Stomach smooth muscle (tissue), 2 donors: ENCODE measurements around the gene TBL2.
"Not testable (repeated sequence)": the region's sequence is repeated elsewhere in the genome, so short reads cannot be mapped to it uniquely, and the experiment has no call there.

Experiments used
- H3K27ac ChIP-seq: one replicate; pipeline ENCODE4 v1.7.0; 2013; ENCODE audit warnings: mild to moderate bottlenecking, low read length, inconsistent platforms
- H3K27me3 ChIP-seq, 2 donors: one replicate each; pipeline ENCODE4 v1.7.0; 2013; ENCODE audit warnings: low read length in 2 of 2; ENCODE audit not compliant: insufficient read depth in 2 of 2, control insufficient read depth in 1 of 2
- H3K36me3 ChIP-seq, 2 donors: one replicate each; pipeline ENCODE4 v1.7.0; 2013; ENCODE audit warnings: low read length in 2 of 2; ENCODE audit not compliant: control insufficient read depth in 2 of 2, insufficient read depth in 2 of 2
- H3K4me1 ChIP-seq: one replicate; pipeline ENCODE4 v1.7.0; 2013; ENCODE audit warnings: low read length; ENCODE audit not compliant: control insufficient read depth, insufficient read depth
- H3K4me3 ChIP-seq, 2 donors: one replicate each; pipeline ENCODE4 v1.7.0; 2013; ENCODE audit warnings: low read length in 2 of 2
- H3K9ac ChIP-seq, 2 donors: one replicate each; pipeline ENCODE4 v1.7.0; 2013; ENCODE audit warnings: low read length in 2 of 2, mild to moderate bottlenecking in 1 of 2
- H3K9me3 ChIP-seq, 2 donors: one replicate each; pipeline ENCODE4 v1.7.0; 2013; ENCODE audit warnings: low read length in 2 of 2; ENCODE audit not compliant: control insufficient read depth in 2 of 2
- donor health status: healthy.
- donor health status: Pancreatic carcinoma.

Gene TBL2

DNA sequence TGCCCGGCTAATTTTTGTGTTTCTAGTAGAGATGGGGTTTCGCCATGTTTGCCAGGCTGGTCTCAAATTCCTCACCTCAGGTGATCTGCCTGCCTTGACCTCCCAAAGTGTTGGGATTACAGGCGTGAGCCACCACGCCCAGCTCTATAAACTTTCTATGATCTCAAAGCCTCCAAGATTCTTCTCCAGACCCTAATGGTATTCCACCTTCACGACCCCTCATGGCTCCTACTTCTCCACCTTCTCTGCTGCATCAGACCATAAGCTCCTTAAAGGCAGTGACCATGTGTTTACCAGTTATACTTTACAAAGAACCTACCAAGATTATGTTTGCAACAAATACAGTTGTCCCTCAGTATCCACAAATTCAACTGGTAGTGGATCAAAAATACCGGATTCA, 46.2 kb downstream of the TBL2 start:
- H3K4me1 ChIP-seq = no peaks in the 10 kb centered on the region

DNA sequence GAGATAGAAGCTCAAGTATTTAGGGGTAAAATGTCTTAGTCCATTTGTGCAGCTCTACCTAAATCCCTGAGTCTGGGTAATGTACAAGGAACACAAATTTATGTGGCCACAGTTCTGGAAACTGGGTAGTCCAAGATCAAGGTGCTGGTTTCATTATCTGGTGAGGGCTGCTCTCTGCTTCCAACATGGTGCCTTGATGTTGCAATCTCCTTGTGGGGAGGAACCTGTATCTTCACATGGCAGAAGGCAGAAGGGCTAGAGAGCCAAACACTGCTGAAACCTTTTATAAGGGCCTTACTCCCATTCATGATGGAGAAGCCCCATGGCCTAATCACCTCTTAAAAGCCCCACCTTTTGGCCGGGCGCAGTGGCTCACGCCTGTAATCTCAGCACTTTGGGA, 47.6 kb downstream of the TBL2 start:
- H3K9ac ChIP-seq = no peak overlapping the region

More for the DNA sequence above, 46.2 kb downstream of the TBL2 start:
- H3K27ac ChIP-seq = no peak overlapping the region
- H3K27me3 ChIP-seq = no peaks in the 10 kb centered on the region
- no peaks in the 10 kb centered on the region for H3K9me3 ChIP-seq
- no peak overlapping the region for H3K9ac ChIP-seq
- no peak overlapping the region for H3K4me3 ChIP-seq
- H3K36me3 ChIP-seq = peaks cover 17 to 18% of the 10 kb centered on the region in 2 donors

DNA sequence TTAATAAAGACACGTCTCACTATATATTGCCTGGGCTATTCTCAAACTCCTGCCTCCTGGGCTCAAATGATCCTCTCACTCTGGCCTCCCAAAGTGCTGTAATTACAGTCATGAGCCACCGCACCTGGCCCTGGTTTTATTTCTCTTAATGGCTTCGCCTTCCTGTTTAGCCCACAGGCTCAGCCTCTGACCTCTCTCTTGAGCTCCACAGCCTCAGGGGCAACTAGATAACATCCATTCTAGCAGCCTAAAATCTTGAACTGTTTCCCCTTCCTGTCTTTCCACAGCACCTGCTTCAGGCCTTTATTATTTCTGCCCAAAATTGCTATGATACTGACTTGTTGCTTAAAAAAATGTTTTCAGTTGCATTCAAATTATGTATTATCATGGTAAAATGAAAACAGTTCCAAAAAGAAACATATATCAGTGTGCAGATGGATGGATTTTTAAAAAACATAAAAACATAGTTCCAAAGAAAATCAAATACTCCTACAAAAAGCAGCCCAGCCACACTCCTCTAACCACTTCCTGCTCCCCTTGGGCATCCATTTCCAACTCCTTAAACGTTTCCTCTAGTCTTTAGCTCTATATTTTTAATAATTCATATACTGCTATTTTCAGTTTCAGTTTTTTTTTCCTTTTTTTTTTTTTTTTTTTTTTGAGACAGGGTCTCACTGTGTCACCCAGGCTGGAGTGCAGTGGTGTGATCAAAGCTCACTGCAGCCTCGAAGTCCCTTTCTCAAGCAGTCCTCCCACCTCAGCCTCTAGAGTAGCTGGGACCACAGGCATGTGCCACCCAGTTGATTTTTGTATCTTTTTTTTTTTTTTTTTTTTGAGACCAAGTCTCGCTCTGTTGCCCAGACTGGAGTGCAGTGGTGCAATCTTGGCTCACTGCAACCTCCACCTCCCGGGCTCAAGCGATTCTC, 51.2 kb downstream of the TBL2 start:
- no peaks in the 10 kb centered on the region for H3K36me3 ChIP-seq
- H3K9ac ChIP-seq = no peak overlapping the region
- H3K4me3 ChIP-seq = no peak overlapping the region
- H3K27ac ChIP-seq = no peak overlapping the region
- no peaks in the 10 kb centered on the region for H3K27me3 ChIP-seq
- H3K4me1 ChIP-seq = peaks cover 8% of the 10 kb centered on the region
- no peaks in the 10 kb centered on the region for H3K9me3 ChIP-seq

More for the DNA sequence above, 47.6 kb downstream of the TBL2 start:
- Histone ChIP-seq H3K36me3 (peaks cover 8% of the 10 kb centered on the region in 2 donors), H3K4me1 (no peaks in the 10 kb centered on the region), H3K4me3 (no peak overlapping the region), H3K9me3 (no peaks in the 10 kb centered on the region), H3K27me3 (no peaks in the 10 kb centered on the region), H3K27ac (no peak overlapping the region)

DNA sequence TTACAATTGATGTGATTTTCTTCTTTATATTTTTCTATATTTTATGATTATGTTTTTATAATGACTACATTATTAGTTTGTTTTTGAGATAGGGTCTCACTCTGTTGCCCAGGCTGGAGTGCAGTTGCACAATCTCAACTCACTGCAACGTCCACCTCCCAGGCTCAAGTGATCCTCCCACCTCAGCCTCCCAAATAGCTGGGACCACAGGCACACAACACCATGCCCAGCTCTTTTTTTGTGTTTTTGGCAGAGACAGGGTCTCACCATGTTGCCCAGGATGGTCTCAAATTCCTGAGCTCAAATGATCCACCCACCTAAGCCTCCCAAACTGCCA, 52.3 kb downstream of the TBL2 start:
- not testable (repeated sequence) for H3K27ac ChIP-seq, H3K4me1 ChIP-seq, H3K27me3 ChIP-seq, H3K9ac ChIP-seq, H3K9me3 ChIP-seq, H3K4me3 ChIP-seq, H3K36me3 ChIP-seq

DNA sequence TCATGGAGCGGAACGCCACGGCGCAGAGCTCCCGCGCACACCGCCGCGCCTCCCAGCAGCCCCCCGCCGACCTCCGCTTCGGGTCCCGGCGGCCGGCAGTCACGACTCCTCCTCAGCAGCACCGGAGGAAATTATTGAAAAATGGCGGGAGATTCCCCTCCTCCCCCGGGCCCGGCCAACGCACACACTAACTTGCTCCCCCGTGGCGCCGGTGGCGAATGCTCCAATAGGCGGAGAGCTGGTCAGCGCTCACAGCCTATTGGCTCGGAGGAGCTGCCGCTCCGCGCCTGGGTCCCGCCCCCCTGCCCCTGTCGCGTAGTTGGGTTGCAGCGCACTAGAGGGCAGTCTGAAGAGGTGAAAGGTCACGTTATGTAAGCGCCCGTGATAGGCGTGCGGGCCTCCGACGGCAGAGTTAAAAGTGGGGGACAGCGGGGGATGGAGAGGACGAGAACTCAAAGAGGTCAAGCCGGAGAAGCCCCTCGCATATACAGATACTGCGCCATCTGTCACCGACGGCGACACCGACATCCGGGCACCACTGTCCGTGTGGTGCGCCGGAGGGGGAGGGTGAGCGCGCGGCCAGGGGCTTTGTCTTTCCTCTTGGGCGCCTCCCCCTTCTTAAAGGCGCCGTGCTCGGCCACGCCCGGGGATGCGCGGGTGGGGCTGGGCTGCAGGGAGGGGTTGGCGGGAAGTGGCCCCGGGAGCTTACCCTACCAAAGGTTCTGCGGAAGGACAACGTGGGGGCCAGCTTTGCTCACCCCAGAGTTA, 56.1 kb downstream of the TBL2 start, which contains the start of gene BAZ1B:
BAZ1B (minus strand) TSS at position 189 of the 768 bp plus-strand sequence. CDS start 360 bp downstream, outside the sequence.
- Histone ChIP-seq H3K9me3 (no peaks in the 10 kb centered on the region), H3K36me3 (no peaks in the 10 kb centered on the region), H3K27me3 (no peaks in the 10 kb centered on the region), H3K4me1 (peaks cover 18% of the 10 kb centered on the region), H3K9ac (peak within 1 kb of the TSS; percentile 71 to 91), H3K4me3 (peak within 1 kb of the TSS; percentile 75 to 83), H3K27ac (peak within 1 kb of the TSS; percentile 81)

DNA sequence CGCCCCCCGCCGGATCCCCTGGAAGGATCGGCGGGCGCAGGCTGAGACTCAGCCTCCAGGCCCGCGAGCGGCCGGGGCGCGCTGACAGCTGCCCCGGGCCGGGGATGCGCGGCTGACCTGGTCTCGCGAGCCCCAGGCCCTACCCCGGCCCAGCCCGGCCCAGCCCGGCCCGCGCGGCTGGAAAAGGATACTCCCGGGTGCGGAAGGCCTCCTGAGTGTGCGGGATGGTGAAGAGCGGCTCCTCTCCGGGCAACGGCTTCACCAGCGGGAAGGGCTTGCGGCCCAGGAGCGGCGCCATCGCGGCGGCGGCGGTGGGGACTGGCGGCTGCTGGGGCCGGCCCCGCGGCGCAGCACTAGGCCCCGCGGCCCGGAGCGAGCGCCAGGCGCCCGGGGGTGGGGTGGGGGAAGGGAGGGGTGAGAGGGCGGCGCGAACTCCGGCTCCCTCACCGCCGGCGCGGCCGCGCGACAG, 56.7 kb downstream of the TBL2 start:
- Histone ChIP-seq H3K4me3 (peak overlapping the region; percentile 75 to 83), H3K4me1 (peaks cover 18% of the 10 kb centered on the region), H3K9ac (peak overlapping the region; percentile 71 to 91), H3K27me3 (no peaks in the 10 kb centered on the region), H3K9me3 (no peaks in the 10 kb centered on the region), H3K27ac (peak overlapping the region; percentile 81), H3K36me3 (peaks cover 0 to 2% of the 10 kb centered on the region in 2 donors)

DNA sequence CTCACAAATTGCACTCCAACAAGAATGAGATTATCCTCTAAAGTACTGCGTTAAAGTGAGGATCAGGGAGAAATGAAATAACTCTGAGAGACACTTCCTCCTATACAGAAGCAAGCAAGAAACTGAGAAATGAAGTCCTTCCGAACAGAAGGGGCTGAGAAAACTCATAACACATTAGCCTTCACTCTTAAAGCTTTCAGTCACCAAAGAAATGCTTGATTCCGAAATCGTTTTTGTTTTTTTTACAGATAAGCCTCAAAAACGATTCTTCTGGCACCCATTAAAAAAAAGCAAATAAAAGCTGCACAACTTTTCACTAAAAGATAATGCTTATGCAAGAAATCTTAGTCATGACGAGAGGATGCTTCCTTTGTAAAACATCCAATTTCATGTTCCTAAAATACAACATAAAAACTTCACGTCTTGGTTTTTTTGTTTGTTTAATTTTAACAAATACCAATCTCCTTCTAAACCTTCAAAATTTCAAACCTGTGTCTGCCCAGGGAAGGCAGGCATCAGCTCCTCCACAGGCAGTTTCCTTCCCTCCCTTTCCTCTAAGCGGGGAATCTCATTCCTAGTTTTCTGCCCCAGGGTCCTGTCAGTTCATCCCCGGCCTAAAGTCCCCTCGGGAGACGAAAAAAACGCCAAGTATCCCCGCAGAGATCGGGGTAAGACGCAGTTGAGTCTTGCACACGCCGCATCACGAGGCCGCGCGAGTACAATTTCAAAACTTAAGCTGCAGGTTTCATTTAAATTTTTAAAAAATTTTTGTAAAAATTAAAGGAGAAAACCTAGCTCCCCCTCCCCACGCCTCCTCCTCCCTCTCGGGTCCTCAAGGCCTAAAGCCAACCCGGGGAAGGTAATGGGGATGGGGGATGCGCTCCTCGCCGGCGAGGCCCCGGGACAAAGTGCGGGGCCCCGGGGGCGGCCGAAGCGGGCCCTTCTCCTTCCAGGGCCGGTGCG, 57.4 kb downstream of the TBL2 start:
- Histone ChIP-seq H3K9ac (peak overlapping the region; percentile 71 to 75), H3K27ac (peak overlapping the region; percentile 81), H3K4me1 (peaks cover 18% of the 10 kb centered on the region)

DNA sequence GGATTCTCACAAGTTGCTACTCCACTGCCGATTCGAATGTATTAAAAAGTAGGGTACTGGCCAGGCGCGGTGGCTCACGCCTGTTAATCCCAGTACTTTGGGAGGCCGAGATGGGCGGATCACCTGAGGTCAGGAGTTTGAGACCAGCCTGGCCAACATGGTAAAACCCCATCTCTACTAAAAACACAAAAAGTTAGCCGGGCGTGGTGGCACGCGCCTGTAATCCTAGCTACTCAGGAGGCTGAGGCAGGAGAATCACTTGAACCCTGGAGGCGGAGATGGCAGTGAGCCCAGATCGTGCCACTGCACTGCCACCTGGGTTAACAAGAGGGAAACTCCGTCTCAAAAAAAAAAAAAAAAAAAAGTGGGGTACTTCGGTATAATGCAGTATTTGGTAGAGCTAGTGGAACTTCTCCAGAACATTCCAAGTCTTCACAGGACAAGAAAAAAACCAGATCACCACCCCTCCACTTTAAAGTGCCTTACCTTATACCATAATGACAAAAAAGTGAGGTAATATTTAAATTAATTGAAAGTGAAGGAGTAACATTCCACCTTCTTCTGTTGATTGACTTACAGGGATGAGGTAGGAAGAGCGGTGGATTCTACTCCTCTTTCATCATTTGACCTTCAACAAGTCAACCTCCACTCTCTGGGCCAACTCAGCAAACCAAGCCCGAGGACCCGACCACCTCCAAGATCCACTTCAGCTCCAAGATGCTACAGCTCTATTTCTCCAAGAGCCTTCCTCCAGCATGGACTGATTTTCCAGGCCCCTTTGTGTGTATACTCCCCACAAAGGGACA, 58.3 kb downstream of the TBL2 start:
- H3K9ac ChIP-seq = peak overlapping the region; percentile 13 to 71
- H3K4me1 ChIP-seq = peaks cover 18% of the 10 kb centered on the region
- peaks cover 0 to 8% of the 10 kb centered on the region in 2 donors for H3K36me3 ChIP-seq
- peak overlapping the region; percentile 75 to 83 for H3K4me3 ChIP-seq
- H3K27me3 ChIP-seq = no peaks in the 10 kb centered on the region
- no peaks in the 10 kb centered on the region for H3K9me3 ChIP-seq
- H3K27ac ChIP-seq = no peak overlapping the region

More for the DNA sequence above, 57.4 kb downstream of the TBL2 start:
- H3K36me3 ChIP-seq = peaks cover 0 to 2% of the 10 kb centered on the region in 2 donors
- no peaks in the 10 kb centered on the region for H3K9me3 ChIP-seq
- peak overlapping the region; percentile 75 to 83 for H3K4me3 ChIP-seq
- H3K27me3 ChIP-seq = no peaks in the 10 kb centered on the region

DNA sequence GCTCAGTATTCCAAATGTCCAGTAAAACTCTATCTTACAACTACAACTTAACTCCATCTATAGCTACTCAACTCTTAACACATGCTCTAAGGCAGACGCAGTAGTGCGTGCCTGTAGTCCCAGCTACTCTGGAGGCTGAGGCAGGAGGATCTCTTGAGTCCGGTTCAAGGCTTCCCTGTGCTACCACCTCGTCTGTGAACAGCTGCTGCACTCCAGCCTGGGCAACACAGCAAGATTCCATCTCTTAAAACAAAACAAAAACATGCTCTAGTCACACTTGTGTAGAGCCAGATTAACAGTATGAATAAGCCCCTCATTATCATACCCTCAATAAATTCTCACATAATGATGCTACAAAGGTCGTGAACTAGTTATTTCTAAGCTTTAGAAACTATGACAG, 59.9 kb downstream of the TBL2 start:
- peaks cover 18% of the 10 kb centered on the region for H3K4me1 ChIP-seq
- peak overlapping the region in 1 of 2 donors; percentile 6 for H3K9ac ChIP-seq
- H3K4me3 ChIP-seq = peak overlapping the region; percentile 30 to 46

More for the DNA sequence above, 59.9 kb downstream of the TBL2 start:
- H3K9me3 ChIP-seq = no peaks in the 10 kb centered on the region
- H3K27ac ChIP-seq = no peak overlapping the region
- no peaks in the 10 kb centered on the region for H3K27me3 ChIP-seq
- peaks cover 0 to 10% of the 10 kb centered on the region in 2 donors for H3K36me3 ChIP-seq
